OCI-LY1 (cell line): ENCODE data around the gene SMC3.

Experiments
- H2AFZ ChIP-seq: fragments of 200-600 bp; sonication (generic), shearing (Covaris generic); 2 replicates; pipeline ENCODE4 v1.6.0; 2014; ENCODE audit warnings: antibody characterized with exemption, mild to moderate bottlenecking, low read length
- H3F3A ChIP-seq: fragments of 200-600 bp; sonication (generic), shearing (Covaris generic); 2 replicates; pipeline ENCODE4 v1.6.0; 2014; ENCODE audit warnings: mild to moderate bottlenecking, antibody characterized with exemption, low read length, moderate library complexity; ENCODE audit not compliant: insufficient read depth
- H3K27ac ChIP-seq: fragments of 200-600 bp; sonication (generic); 2 replicates; pipeline ENCODE4 v1.5.1; 2014; ENCODE audit warnings: low read length, mixed run types, mild to moderate bottlenecking, low read depth; ENCODE audit not compliant: poor library complexity, severe bottlenecking
- H3K27me3 ChIP-seq: fragments of 200-600 bp; sonication (generic); 2 replicates; pipeline ENCODE4 v1.6.0; 2014; ENCODE audit warnings: antibody characterized with exemption, mild to moderate bottlenecking, low read length, moderate library complexity; ENCODE audit not compliant: insufficient read depth
- H3K36me3 ChIP-seq: fragments of 200-600 bp; sonication (generic); 2 replicates; pipeline ENCODE4 v1.6.1; 2014; ENCODE audit warnings: mild to moderate bottlenecking, antibody characterized with exemption, low read length, moderate library complexity, mixed read lengths; ENCODE audit not compliant: insufficient read depth
- H3K4me1 ChIP-seq: fragments of 200-600 bp; sonication (generic); 2 replicates; pipeline ENCODE4 v1.5.1; 2014; ENCODE audit warnings: mild to moderate bottlenecking, low read length, moderate library complexity; ENCODE audit not compliant: insufficient read depth, severe bottlenecking
- H3K4me2 ChIP-seq: fragments of 200-600 bp; sonication (generic), shearing (Covaris generic); 2 replicates; pipeline ENCODE4 v1.6.1; 2014; ENCODE audit warnings: low read length
- H3K4me3 ChIP-seq: fragments of 200-600 bp; sonication (generic); 2 replicates; pipeline ENCODE4 v1.5.1; 2014; ENCODE audit warnings: low read length, low read depth, mild to moderate bottlenecking, mixed read lengths; ENCODE audit not compliant: poor library complexity, severe bottlenecking
- H3K79me2 ChIP-seq: fragments of 200-600 bp; shearing (Covaris generic); 2 replicates; pipeline ENCODE4 v1.6.1; 2016; ENCODE audit warnings: mixed run types, low read length, mixed read lengths; ENCODE audit not compliant: insufficient read depth
- H3K9ac ChIP-seq: fragments of 200-600 bp; sonication (generic), shearing (Covaris generic); 2 replicates; pipeline ENCODE4 v1.6.1; 2014; ENCODE audit warnings: mild to moderate bottlenecking, low read length, mixed read lengths
- H3K9me2 ChIP-seq: fragments of 200-600 bp; sonication (generic), shearing (Covaris generic); 2 replicates; pipeline ENCODE4 v1.6.1; 2014; ENCODE audit warnings: low read depth, mild to moderate bottlenecking, low read length, mixed read lengths
- H3K9me3 ChIP-seq: fragments of 200-600 bp; shearing (Covaris generic); 2 replicates; pipeline ENCODE4 v1.6.1; 2014; ENCODE audit warnings: low read length, mixed read lengths
- H4K20me1 ChIP-seq: fragments of 200-600 bp; sonication (generic), shearing (Covaris generic); 2 replicates; pipeline ENCODE4 v1.6.0; 2016; ENCODE audit warnings: mild to moderate bottlenecking, low read length; ENCODE audit not compliant: insufficient read depth
- EZH2 ChIP-seq: fragments of 200-600 bp; sonication (generic), shearing (Covaris generic); IDR thresholded peaks from 2 replicates; pipeline ENCODE4 v1.8.0; 2017; ENCODE audit warnings: borderline replicate concordance, mixed run types, mild to moderate bottlenecking, antibody characterized with exemption, low read length, moderate library complexity, mixed read lengths
- TF ChIP-seq, protein P1 (sequence below): fragments of 200-600 bp; sonication (generic), shearing (Covaris generic); IDR thresholded peaks from 2 replicates; pipeline ENCODE4 v1.5.1; 2017; ENCODE audit warnings: mild to moderate bottlenecking, antibody characterized with exemption, low read length, moderate library complexity, mixed read lengths

SMC3 gene

GRCh38 chr10:110647136-110647430, 79.6 kb downstream of the SMC3 start:
- no peak overlapping the region for H2AFZ ChIP-seq

GRCh38 chr10:110648692-110649346, 81.3 kb downstream of the SMC3 start:
- Histone ChIP-seq H3K79me2 (0 out of 2 replicates have a peak, but pooled peaks cover 3% of the 10 kb centered on the region), H3K36me3 (no peaks in the 10 kb centered on the region), H3K27me3 (no peaks in the 10 kb centered on the region), H3K4me3 (no peak overlapping the region), H3K4me2 (peak overlapping the region; percentile 64), H3K4me1 (peaks cover 84% of the 10 kb centered on the region), H2AFZ (no peak overlapping the region), H3K27ac (peak overlapping the region; percentile 98), H4K20me1 (no peaks in the 10 kb centered on the region), H3K9ac (peak overlapping the region; percentile 66), H3K9me2 (no peaks in the 10 kb centered on the region), H3K9me3 (no peaks in the 10 kb centered on the region), H3F3A (peaks cover 7% of the 10 kb centered on the region; the same call in 1 of the 2 replicates)
- no peak for TF ChIP-seq EZH2
- TF ChIP-seq, protein P1, sequence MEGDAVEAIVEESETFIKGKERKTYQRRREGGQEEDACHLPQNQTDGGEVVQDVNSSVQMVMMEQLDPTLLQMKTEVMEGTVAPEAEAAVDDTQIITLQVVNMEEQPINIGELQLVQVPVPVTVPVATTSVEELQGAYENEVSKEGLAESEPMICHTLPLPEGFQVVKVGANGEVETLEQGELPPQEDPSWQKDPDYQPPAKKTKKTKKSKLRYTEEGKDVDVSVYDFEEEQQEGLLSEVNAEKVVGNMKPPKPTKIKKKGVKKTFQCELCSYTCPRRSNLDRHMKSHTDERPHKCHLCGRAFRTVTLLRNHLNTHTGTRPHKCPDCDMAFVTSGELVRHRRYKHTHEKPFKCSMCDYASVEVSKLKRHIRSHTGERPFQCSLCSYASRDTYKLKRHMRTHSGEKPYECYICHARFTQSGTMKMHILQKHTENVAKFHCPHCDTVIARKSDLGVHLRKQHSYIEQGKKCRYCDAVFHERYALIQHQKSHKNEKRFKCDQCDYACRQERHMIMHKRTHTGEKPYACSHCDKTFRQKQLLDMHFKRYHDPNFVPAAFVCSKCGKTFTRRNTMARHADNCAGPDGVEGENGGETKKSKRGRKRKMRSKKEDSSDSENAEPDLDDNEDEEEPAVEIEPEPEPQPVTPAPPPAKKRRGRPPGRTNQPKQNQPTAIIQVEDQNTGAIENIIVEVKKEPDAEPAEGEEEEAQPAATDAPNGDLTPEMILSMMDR: no peak

More at GRCh38 chr10:110647136-110647430, 79.6 kb downstream of the SMC3 start:
- Histone ChIP-seq H3K79me2 (0 out of 2 replicates have a peak, but pooled peaks cover 3% of the 10 kb centered on the region), H3K9me2 (no peaks in the 10 kb centered on the region), H3K36me3 (no peaks in the 10 kb centered on the region), H4K20me1 (no peaks in the 10 kb centered on the region), H3K9me3 (no peaks in the 10 kb centered on the region), H3K4me2 (no peak overlapping the region), H3K27ac (peak overlapping the region; percentile 98), H3F3A (peaks cover 7% of the 10 kb centered on the region; the same call in 1 of the 2 replicates), H3K27me3 (no peaks in the 10 kb centered on the region), H3K4me3 (no peak overlapping the region), H3K4me1 (peaks cover 76% of the 10 kb centered on the region), H3K9ac (no peak overlapping the region)
- TF ChIP-seq, protein P1: no peak
- no peak for TF ChIP-seq EZH2

DNA sequence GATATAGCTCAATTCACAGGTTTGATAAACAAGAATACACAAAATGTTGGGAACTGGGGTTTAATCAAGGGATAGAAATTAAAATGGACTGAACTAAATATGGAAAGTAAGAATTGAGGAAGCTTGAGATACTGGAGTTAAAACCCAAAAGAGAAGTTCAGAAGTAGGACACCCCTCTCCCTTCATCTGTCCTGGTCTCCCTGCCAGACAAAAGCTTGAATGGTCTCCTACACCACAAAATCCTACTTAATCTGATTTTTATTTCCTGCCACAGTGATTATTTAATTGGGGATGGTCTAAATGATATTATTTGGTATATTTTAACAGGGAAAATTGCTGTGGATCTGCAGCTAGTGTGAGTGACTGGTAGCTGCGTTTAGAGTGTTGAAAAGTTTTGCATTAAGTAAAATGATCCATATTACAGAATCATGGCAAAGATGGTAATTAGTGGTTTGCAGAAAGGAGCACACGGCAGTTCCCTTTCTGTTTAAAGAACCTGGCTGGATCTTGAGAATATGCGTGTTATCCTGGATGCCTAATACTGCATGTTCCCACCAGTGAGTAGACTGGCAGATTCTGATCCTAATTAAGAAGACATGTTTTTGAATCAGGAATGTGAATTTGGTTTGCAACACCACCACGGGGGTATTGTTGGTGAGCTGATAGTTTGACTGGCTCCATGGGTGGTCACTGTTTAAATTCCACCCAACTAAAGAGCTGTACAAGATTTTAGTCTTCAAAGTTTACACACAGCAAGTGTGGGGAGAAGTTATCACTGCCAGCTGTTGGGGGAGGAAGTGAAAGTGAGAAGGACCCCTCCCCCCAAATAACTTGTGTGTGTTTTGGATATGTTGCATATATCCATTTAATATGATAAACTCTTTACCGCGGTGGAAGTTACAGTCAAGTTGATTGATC, 82.1 kb downstream of the SMC3 start:
- Histone ChIP-seq H4K20me1 (no peaks in the 10 kb centered on the region), H3K79me2 (0 out of 2 replicates have a peak, but pooled peaks cover 3% of the 10 kb centered on the region), H3F3A (peaks cover 7% of the 10 kb centered on the region; the same call in 1 of the 2 replicates), H3K4me1 (peaks cover 92% of the 10 kb centered on the region), H2AFZ (no peak overlapping the region), H3K9me2 (no peaks in the 10 kb centered on the region), H3K9ac (peak overlapping the region; percentile 66), H3K4me3 (peak overlapping the region; percentile 34), H3K4me2 (peak overlapping the region; percentile 64), H3K36me3 (no peaks in the 10 kb centered on the region), H3K27ac (peak overlapping the region; percentile 98), H3K9me3 (no peaks in the 10 kb centered on the region), H3K27me3 (no peaks in the 10 kb centered on the region)
- TF ChIP-seq, protein P1: no peak
- no peak for TF ChIP-seq EZH2
